Measurements from ENCODE around the gene SIPA1L2.
"Not testable (repeated sequence)": the region's sequence is repeated elsewhere in the genome, so short reads cannot be mapped to it uniquely, and the experiment has no call there.

DNA sequence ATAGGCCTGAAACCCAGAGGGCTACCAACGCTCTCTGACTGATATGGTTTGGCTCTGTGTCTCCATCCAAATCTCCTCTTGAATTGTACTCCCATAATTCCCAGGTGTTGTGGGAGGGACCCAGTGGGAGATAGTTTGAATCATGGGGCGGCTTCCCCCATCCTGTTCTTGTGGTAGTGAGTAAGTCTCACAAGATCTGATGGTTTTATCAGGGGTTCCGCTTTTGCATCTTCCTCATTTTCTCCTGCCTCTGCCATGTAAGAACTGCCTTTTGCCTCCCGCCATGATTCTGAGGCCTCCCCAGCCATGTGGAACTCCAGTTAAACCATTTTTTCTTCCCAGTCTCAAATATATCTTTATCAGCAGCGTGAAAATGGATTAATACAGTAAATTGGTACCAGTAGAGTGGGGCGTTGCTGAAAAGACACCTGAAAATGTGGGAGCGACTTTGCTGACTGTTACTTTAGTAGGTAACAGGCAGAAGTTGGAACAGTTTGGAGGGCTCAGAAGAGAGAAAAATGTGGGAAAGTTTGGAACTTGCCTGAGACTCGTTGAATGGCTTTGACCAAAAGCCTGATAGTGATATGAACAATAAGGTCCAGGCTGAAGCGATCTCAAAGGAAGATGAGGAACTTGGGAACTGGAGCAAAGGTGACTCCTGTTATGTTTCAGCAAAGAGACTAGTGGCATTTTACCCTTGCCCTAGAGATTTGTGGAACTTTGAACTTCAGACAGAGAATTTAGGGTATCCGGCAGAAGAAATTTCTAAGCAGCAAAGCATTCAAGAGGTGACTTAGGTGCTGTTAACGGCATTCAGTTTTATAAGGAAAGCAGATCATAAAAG is 18.8 kb downstream of the SIPA1L2 start:
- not testable (repeated sequence) for TF ChIP-seq CTCF (IDR thresholded peaks at IDR 0.05; ENCODE audit: insufficient read depth, low read depth, low read length); EZH2 (IDR thresholded peaks at IDR 0.05; ENCODE audit: insufficient read depth, low read length)
